G401.6 (cell line): ENCODE data around the gene FNDC4.

Source experiments
- FAIRE-seq: peaks from 2 replicates; lab custom pipeline; 2012; peaks lifted over from hg19 to GRCh38; lab: Jason Lieb, UNC

The FNDC4 gene

DNA sequence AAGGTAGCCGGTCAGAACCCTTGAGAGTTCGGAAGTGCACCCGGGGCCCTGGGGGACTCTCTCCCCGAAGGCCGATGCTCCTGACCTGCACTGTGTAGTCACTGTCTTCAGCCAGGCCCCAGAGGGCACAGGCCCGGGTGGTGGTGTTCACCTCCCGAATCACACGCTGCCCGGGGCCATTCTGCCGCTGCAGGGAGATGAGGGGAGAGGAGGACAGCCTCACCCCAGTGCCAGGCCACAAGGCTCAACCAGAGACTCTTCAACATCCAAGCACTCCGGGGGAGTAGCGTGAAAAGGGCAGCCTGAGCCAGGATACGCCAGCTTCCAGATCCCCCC lies 1.1 kb downstream of the FNDC4 start:
- no peak for FAIRE-seq

GRCh38 chr2:27492557-27492956 lies 2.4 kb downstream of the FNDC4 start:
- no peak for FAIRE-seq

DNA sequence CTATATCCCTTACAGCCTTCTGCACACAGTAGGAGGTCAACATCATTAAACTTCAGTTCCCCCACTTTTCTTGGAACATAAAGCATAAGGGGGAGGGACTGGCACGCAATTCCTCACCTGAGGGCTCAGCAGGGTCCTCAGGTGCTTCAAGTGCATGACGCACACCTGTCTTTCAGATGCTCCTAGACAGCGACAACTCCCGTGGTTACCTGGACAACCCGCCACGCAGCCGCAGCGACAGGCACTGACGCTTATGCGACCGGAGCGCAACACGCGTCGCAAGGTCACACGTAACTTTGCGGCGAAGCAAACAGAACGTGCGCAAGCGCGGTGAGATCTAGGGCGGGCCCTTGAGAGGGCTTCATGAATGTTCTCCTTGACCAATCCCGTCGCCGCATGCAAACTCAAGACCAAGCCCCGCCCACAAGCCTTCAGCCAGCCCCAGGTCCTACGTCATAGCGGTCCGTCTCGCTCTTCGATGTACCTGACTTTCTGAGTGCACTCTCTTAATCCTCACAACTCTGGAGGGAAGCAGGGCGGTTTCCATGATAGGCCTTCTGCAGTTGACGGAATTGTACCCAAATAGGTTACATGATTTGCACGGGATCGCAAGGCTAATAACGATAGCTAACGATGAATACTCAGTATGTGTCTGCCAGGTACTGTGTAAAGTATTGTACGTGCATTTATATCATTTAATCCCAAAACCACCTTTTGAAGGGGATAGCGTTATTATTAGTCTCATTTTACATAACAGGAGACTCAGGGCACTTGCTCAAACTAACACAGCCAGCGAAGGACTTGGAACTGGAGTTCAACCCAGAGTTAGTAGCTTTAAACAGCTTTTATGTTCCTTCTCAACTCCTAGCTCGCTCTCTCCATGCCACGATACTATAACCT lies 5.3 kb downstream of the FNDC4 start, which contains the start of gene IFT172:
IFT172 (minus strand) TSS at position 246 of the 900 bp plus-strand sequence; CDS start at position 156, 90 bp downstream.
- peak; percentile 97 for FAIRE-seq

DNA sequence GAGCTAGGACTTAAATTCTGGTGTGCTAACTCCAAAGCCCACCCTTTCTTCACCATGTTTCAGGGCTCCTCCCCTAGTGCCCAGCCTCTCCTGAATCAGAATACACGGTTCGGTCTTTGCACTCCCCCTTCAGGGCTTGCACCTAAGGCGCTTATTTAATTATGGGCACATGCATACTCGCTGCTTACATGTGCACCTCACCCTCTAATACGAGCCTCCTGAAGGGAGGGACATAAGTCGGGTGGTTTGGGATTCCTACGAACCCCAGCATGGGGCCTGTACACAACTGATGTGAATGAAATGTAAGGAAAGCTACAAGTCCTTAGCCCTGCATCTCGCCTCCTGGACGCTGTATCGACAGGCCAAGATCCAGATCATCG lies 5.9 kb downstream of the FNDC4 start:
- FAIRE-seq, result no peak

- no peak for FAIRE-seq
Observed at GRCh38 chr2:27485496-27485895, 9.5 kb downstream of the FNDC4 start.

DNA sequence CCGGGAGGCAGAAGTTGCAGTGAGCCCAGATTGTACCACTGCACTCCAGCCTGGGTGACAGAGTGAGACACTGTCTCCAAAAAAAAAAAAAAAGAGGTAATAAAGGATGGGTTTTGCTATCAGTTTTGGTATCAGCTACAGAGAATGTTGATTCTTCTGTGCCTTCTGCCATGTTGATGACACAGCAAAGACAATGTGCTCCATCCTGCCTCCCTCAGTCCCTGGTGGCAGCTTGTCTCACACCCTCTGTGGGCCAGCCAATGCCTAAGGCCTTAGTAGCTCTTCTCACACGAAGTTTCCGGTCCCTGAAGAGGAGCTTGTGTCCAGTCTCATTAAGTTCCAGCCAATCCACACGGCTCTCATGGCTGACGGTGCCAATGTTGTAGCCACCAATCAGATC lies 23.0 kb downstream of the FNDC4 start:
- FAIRE-seq, result no peak

DNA sequence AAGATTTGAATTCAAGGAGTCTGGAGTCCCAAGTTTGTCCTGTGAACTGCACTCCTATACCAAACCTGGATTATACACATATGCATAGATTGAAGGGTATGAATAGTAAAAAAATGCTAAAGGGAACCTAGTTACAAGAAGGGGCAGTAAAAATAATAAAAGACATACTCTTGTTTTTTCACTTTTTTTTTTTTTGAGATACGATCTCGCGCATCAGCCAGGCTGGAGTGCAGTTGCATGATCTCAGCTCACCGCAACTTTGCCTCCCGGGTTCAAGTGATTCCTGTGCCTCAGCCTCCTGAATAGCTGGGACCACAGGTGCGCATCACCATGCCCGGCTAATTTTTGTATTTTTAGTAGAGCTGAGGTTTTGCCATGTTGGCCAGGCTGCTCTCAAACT lies 30.6 kb downstream of the FNDC4 start:
- FAIRE-seq, result no peak

- no peak for FAIRE-seq
Observed at GRCh38 chr2:27461118-27461517, 33.9 kb downstream of the FNDC4 start.

- no peak for FAIRE-seq
Observed at GRCh38 chr2:27453968-27454367, 41.0 kb downstream of the FNDC4 start.

- FAIRE-seq, result no peak
Observed at GRCh38 chr2:27451095-27451494, 43.9 kb downstream of the FNDC4 start.

GRCh38 chr2:27448381-27448780 lies 46.6 kb downstream of the FNDC4 start:
- FAIRE-seq, result no peak

DNA sequence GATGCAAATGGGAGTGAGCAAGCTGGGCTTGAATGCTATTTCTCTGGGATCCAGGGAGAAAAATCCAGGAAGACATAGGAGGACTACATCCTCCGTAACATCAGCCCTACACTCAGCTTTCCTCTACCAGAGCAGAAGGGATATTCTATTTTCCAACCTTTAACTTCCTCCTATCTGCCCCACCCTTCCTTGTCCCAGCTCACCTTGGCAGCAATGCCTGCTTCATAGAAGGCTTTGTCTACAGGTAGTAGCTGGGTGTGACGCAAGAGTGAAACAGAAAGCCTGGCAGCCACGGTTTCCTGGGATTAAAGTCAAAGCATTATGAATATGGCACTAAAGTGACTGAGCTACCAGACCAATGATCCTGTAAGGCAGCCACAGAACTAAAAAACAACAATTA lies 48.9 kb downstream of the FNDC4 start:
- FAIRE-seq, result no peak

- FAIRE-seq, result no peak
Observed at GRCh38 chr2:27445615-27446014, 49.4 kb downstream of the FNDC4 start.

DNA sequence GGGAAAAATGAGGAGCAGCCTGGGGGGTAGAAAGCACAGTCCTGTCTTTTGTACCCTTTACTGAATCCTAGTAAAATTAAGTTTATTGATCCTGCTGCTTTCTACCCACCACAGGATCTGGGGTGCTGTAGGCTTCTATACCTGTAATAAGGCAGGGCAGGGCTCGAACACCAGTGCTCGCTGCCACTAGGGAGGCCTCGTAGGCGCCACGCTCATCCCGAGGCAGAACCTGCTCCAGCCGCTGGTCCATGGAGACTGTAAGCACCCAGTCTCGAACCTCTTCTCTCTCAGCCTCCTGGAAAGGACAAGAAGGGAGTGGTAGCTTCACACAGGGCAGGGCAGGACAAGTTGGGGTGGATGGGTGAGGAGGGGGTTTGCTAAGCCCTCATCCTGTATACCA lies 49.8 kb downstream of the FNDC4 start:
- FAIRE-seq, result no peak

- FAIRE-seq, result no peak
Observed at GRCh38 chr2:27442920-27443282, 52.1 kb downstream of the FNDC4 start.

DNA sequence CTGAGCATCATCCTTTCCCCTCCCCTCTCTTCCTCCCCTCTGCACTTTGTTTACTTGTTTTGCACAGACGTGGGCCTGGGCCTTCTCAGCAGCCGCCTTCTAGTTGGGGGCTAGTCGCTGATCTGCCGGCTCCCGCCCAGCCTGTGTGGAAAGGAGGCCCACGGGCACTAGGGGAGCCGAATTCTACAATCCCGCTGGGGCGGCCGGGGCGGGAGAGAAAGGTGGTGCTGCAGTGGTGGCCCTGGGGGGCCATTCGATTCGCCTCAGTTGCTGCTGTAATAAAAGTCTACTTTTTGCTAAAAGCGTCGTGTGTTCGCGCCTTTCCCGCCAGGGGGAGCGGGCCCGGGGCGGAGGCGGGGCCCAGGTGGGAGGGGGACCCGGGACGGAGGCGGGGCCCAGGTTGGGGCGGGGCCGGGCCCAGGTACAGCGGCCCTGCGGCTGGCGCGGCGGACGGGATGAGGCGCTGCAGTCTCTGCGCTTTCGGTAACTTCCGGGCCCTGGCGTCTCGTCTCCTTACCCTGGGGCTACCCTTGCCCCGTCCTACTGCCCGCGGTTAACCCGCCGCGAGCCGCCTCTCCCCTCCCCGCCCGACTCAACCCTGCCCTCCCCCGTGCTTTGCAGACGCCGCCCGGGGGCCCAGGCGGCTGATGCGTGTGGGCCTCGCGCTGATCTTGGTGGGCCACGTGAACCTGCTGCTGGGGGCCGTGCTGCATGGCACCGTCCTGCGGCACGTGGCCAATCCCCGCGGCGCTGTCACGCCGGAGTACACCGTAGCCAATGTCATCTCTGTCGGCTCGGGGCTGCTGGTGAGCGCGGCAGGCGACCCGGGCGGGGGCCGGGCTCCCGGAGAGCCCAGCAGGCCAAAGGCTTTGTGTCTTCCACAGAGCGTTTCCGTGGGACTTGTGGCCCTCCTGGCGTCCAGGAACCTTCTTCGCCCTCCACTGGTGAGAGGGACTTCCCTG lies 52.8 kb downstream of the FNDC4 start, which contains the start of gene KRTCAP3:
KRTCAP3 (plus strand) TSS at position 424 of the 962 bp plus-strand sequence; CDS start at position 456, 32 bp downstream.
- no peak for FAIRE-seq
